NCI-H69 (cell line): Measurements from ENCODE around the gene SLC25A45.
A peak's percentile ranks its signal among the peaks of the same experiment; 100 is the strongest.

ENCODE experiments used
- DNase-seq: peaks from one replicate; lab custom pipeline; 2025; lab: John Stamatoyannopoulos, UW

SLC25A45 gene

DNA sequence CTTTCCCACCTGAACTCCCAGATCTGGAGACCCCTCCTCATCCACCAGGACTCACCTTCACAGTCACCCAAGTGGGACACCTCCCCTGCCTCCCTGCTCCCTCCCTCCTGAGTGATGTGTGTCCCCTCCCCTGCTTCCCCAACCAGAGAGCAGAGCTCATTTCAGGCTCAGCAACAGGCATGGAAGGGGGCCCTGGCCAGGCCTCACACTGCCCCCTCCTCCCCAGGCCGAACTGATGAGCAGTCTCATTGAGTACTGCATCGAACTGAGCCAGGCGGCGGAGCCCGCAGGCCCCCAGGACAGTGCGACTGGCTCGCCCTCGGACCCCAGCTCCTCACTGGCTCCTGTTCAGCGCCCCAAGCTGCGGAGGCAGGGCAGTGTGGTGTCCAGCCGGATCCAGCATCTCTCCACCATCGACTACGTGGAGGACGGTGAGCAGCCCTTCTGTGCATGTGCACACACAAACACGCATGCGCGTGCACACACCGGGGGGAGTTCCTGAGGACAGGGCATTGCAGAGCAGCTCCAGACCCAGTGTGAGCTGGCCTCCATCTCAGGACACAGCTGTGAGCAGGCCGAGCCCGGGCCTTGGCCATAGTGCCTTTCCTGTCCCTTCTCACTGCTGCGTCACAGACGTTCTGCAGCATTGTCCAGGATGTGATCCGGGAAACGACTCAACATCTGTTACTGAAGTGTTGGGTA, 22.3 kb upstream of the SLC25A45 start:
- DNase-seq, result no peak

DNA sequence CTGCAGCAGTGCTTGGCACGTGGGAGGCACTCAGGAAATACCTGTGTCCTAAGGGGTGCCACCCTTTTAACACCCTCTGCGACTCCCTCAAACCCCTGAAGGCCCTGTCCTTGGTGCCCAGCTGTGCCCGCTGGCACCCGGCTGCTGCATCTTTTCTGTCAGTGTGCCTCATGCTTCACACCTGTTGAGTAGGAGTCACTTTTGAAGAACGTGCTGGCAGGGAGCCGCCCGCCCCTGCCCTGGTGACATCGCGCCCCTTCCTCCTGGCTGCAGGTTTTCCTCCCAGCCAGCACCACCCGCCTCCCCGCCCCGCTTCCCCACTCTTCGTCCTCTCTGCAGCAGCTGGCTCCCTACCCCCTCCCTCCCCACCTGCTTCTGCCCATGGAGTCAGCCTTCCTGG, 21.8 kb upstream of the SLC25A45 start:
- peak; percentile 20 for DNase-seq

GRCh38 chr11:65403607-65404121, 21.2 kb upstream of the SLC25A45 start:
- no peak for DNase-seq

DNA sequence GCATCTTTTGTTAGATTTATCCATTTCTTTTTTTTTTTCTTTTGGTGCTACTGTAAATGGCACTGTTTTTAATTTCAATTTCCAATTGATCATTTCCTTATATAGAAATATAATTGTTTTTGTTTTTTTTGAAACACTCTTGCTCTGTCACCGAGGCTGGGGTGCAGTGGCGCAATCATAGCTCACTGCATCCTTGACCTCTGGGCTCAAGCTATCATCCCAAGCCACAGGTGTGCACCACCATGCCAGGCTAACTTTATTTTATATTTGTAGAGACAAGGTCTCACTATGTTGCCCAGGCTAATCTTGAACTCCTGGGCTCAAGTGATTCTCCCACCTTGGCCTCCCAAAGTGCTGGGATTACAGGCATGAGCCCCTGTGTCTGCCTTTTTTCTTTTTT, 20.3 kb upstream of the SLC25A45 start:
- DNase-seq, result no peak

GRCh38 chr11:65401803-65402248, 19.4 kb upstream of the SLC25A45 start:
- no peak for DNase-seq

GRCh38 chr11:65401073-65401802, 18.8 kb upstream of the SLC25A45 start:
- no peak for DNase-seq

GRCh38 chr11:65400307-65401072, 18.0 kb upstream of the SLC25A45 start:
- DNase-seq, result no peak

GRCh38 chr11:65399845-65400244, 17.4 kb upstream of the SLC25A45 start:
- DNase-seq, result no peak

DNA sequence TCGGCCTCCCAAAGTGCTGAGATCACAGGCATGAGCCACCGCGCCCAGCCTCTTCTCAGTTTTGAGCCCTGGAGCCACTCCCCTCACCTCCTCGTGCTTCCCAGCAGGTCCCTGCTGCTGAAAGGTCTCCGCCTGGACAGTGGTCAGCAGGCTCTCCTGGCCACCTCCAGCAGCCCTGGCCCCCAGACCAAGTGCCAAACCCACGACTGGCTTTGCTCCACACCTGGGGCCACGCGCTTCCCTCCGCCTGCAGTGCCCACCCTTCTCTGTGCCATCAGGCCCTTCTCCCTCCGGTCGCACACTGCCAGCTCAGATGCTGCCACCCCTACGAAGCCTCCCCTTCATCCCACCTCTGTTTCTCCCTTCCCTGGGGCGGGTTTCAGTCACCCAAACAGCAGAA, 16.8 kb upstream of the SLC25A45 start:
- no peak for DNase-seq

- no peak for DNase-seq
Observed at GRCh38 chr11:65398362-65398910, 16.0 kb upstream of the SLC25A45 start.

DNA sequence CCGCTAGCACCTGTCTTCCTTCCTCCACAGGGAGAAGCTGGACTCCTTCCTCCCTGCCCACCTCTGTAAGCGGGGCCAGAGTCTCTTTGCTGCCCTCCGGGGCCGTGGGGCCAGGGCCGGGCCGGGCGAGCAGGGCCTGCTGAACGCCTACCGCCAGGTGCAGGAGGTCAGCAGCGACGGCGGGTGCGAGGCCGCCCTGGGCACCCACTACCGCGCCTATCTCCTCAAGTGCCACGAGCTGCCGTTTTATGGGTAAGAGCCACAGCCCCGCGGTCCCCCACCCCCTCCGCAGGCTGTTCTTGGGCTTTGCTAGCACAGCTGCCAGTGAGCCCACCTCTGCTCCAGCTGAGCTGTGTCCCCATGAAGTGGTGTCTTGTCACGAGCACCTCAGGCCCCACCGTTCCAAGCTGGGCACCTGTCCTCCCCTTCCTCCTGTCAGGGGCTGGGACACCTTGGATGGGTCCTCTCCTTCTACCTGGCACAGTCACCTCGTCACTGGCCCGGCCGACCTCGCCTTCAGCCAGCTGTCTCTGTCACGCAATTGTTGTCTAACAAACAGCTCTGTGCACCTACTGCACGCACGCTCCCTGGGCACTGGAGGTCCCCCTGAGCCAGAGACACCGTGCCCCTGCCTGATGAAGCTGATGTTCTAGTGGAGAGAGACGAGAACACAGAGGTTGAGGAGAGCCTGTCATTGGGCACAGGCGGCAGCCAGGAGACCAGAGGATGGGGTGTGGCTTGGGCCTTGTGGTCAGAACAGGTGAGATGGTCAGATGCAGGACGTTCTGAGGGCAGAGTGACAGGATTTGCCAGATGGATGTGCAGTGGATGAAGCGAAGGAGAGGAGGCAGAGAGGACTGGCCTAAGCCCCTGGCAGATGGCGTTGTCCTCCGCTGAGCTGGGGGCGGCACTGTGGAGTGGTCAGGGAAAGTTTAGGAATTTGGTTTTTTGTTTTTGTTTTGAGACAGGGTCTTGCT, 14.6 kb upstream of the SLC25A45 start:
- DNase-seq, result no peak

DNA sequence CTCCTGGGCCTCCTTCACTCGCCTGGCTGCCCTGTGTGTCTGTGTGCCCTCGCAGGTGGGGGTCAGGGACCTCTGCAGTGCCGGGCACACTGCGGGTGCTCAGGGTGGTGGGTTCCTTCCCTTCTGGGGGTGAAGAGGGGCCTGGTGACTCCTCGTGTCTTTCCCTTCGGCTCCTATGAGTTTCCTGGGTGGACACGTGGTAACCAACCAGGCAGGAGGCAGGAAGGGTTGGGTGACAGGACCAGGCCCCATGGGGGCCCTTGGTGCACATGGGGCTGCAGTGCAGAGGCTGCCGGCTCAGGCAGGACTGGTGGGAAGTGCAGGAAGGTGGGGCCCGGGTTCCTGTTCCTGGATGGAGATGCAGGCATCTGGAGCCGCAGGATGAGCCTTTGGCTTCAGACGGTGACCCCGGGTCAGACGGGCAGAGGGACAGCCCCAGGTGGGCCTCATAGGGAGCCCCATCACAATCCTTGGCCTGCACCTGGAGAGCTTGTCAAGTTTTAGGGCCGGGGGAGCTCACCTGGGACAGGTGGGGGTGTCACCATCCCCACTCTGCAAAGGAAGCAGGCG, 13.6 kb upstream of the SLC25A45 start:
- DNase-seq, result no peak

DNA sequence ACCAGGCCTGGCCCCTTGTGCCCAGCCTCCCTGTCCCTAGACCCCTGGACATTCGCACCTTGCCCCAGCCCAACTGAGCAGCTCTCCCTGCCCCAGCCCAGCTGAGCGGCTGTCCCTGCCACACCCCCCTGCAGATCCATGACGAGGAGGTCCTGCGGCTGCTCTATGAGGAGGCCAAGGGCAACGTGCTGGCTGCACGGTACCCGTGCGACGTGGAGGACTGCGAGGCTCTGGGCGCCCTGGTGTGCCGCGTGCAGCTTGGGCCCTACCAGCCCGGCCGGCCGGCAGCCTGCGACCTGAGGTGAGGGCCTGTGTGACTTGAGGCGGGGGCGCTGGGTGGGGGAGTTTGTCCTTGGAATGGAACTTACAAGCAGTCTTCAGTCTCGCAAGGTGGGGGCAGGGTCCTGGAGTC, 11.7 kb upstream of the SLC25A45 start:
- DNase-seq, result no peak

- DNase-seq, result no peak
Observed at GRCh38 chr11:65393513-65394079, 11.2 kb upstream of the SLC25A45 start.

- no peak for DNase-seq
Observed at GRCh38 chr11:65392899-65393298, 10.5 kb upstream of the SLC25A45 start.

DNA sequence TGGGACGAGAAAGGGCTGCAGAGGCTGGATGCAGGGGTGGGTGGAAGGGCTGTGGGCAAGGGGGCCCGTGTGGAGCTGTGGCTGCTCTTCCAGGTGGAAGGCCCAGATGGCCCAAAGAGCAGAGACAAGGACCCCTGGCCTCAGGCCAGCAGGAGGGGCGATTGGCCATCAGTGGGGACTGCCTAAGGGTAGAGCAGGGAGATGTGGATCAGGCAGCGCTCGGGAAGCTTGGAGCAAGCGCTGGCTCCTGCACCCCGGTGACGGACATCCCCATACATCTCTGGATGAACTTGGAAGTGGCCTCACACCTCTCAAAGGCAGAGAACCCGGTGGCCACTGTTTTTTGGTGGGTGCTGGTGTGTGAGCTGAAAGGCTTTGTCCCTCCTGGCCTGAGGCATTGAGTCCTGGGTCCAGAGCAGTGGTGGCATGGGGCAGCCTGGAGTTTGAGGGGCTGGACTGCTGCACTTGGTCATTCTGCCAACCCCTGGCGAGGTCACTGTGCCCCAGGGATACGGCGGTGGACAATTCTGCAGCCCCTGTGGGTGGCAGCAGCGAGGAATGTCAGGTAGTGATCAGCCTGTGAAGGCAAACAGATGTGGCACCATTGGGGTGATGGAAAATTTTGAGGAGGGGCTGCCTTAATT, 9.9 kb upstream of the SLC25A45 start:
- DNase-seq, result no peak

DNA sequence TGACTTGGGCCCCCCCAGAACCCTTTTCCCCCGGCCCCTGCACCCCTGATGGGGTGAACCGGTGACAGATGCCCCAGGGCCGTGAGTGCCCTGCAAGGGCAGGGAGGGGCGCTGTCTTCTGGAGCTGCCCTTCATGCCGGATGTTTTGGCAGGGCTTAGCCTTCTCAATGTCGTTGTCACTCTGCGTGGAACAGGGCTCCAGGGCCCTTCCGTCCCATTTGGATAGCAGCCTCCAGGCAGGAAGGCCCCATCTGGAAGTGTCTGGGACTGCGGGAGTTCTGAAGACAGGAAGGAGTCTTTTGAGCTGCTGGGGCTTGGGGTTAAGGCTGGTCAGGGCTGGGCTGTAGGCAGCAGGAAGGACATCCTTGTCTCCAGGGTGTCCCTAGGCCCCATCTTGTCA, 8.6 kb upstream of the SLC25A45 start:
- DNase-seq, result no peak

DNA sequence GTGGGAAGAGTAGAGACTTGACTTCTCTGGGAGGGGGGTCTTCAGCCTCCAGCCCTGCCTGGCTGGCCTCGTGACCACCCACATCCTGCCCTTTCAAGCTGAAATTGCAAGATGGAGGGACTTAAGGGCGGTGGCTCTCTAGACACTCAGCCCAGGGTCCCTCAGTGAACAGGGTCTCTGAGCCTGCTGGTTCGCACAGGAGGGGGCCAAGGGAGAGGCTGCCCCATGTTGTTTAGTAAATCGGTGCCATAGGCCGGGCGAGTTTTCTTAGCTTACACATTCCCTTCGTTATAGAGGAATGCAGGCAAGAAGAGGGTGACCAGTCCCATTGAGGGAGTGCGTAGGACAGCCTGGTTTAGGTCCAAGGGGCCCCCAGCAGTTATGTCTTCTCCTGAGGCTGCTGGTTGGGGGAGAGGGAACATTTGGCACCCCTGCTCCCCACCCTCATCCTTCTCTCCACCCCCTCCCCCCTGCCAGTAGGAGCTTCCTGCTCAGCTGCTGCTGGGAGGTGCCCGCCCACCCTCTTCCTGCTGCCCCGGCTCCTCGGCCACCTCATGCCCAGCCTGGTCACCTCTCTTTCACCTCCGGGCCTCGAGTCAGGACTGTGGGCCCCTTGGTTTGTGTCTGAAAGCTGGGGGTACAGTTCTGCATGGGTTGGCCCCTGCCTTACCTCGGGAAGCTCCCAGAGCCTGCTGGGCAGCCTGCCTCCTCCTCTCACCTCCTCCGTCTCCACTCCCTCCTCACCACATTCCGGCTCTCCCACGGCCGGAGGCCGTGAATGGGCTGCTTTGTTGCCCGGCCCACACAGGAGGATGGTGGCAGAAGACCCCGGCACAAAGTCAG, 7.9 kb upstream of the SLC25A45 start:
- DNase-seq, result no peak
